Thyroid gland (tissue), 4 donors: Measurements from ENCODE around the gene METRNL. TPM values are rescaled to one million over a fixed set of nuclear protein-coding genes. Genes with fewer than 3 reads are reported as not detected.

Source experiments
- DNase-seq, 2 donors: peaks; one replicate each; pipeline ENCODE4 v3.0.0-alpha.2; 2019
- H3K27ac ChIP-seq, 3 donors: fragments of 200-600 bp; sonication (generic); 1 replicate in 2 of 3; 2 replicates in 1 of 3; pipeline ENCODE4 v1.5.1; 2016 to 2019; ENCODE audit warnings: mild to moderate bottlenecking in 1 of 3, moderate library complexity in 1 of 3
- H3K27me3 ChIP-seq: fragments of 200-600 bp; sonication (generic); one replicate; pipeline ENCODE4 v1.5.1; 2019
- H3K36me3 ChIP-seq, 2 donors: fragments of 200-600 bp; sonication (generic); one replicate each; pipeline ENCODE4 v1.5.1; 2016 to 2019
- H3K4me1 ChIP-seq, 2 donors: fragments of 200-600 bp; sonication (generic); one replicate each; pipeline ENCODE4 v1.5.1; 2017 to 2019
- H3K4me3 ChIP-seq, 3 donors: fragments of 200-600 bp; sonication (generic); replicated peaks in 1 of 3; 1 replicate in 2 of 3; 2 replicates in 1 of 3; pipeline ENCODE4 v1.5.1; 2016; ENCODE audit warnings: mild to moderate bottlenecking in 1 of 3
- H3K9me3 ChIP-seq: fragments of 200-600 bp; sonication (generic); one replicate; pipeline ENCODE4 v1.5.1; 2017
- CTCF ChIP-seq, 6 experiments: fragments of 200-600 bp in 3 of 6; fragments of 450-650 bp in 3 of 6; sonication (generic) in 3 of 6; IDR thresholded peaks; one replicate each; pipeline ENCODE4 v1.5.1; 2016 to 2019; ENCODE audit warnings: antibody characterized with exemption in 6 of 6, mild to moderate bottlenecking in 2 of 6, inconsistent platforms in 1 of 6, moderate library complexity in 1 of 6
- POLR2A ChIP-seq, 2 donors: fragments of 450-650 bp; IDR thresholded peaks; one replicate each; pipeline ENCODE4 v1.6.1; 2017; ENCODE audit warnings: antibody characterized with exemption in 2 of 2, mild to moderate bottlenecking in 2 of 2, moderate library complexity in 1 of 2
- WGBS, 2 donors: methylation state at CpG; one replicate each; pipeline ENCODE4 v1.1.5; 2017; 5-methylcytosine and 5-hydroxymethylcytosine counted together
- intact Hi-C: fragments of 100-400 bp; cut with DNase I; formaldehyde crosslinking; loops from one replicate; pipeline ENCODE4 v1.15.1; 2023
- total RNA-seq, 4 donors: library from RNA; depleted of rRNA; stranded (reverse); fragments of >200 nt; gene quantifications; one replicate each; pipeline ENCODE4 v1.2.3, GENCODE V29; 2016

METRNL gene
- total RNA-seq, 4 donors from 2014 or later: 57.5 to 89.7 (median 73.3) TPM

GRCh38 chr17:83050651-83051395 is 28.6 kb upstream of the METRNL start:
- peak; percentile 50 to 52 for DNase-seq
- peak overlapping the region; percentile 54 to 79 (median 71) for H3K27ac ChIP-seq

GRCh38 chr17:83051396-83052240 is 27.8 kb upstream of the METRNL start:
- peaks cover 16 to 39% of the 10 kb centered on the region in 2 donors for H3K4me1 ChIP-seq
- peak in 1 of 6 experiments; percentile 18 for TF ChIP-seq CTCF (IDR thresholded peaks at IDR 0.05)
- peak in 1 of 2 donors; percentile 88 for TF ChIP-seq POLR2A (IDR thresholded peaks at IDR 0.05)
- 0% methylated on average over 4 to 10 of the region's 95 CpGs for WGBS, 2 donors
- H3K9me3 ChIP-seq: no peaks in the 10 kb centered on the region
- DNase-seq: peak; percentile 96 to 97
- H3K36me3 ChIP-seq: no peaks in the 10 kb centered on the region
- peak overlapping the region; percentile 62 to 74 (median 73) for H3K4me3 ChIP-seq
- no peaks in the 10 kb centered on the region for H3K27me3 ChIP-seq
- H3K27ac ChIP-seq: peak overlapping the region; percentile 71 to 94 (median 88)
- intact Hi-C loops: no loop called here

More at GRCh38 chr17:83050651-83051395, 28.6 kb upstream of the METRNL start:
- intact Hi-C loops: no loop called here
- TF ChIP-seq CTCF (IDR thresholded peaks at IDR 0.05): no peak
- H3K27me3 ChIP-seq: no peaks in the 10 kb centered on the region
- H3K36me3 ChIP-seq: no peaks in the 10 kb centered on the region
- no peaks in the 10 kb centered on the region for H3K9me3 ChIP-seq
- peak overlapping the region; percentile 62 to 74 (median 73) for H3K4me3 ChIP-seq
- H3K4me1 ChIP-seq: peaks cover 16 to 39% of the 10 kb centered on the region in 2 donors
- WGBS, 2 donors: 30 to 31% methylated on average over 46 to 52 of the region's 55 CpGs

GRCh38 chr17:83052241-83052564 is 27.2 kb upstream of the METRNL start:
- Histone ChIP-seq H3K36me3 (no peaks in the 10 kb centered on the region), H3K4me1 (peaks cover 16 to 39% of the 10 kb centered on the region in 2 donors), H3K4me3 (peak overlapping the region in 1 of 3 donors; percentile 62), H3K9me3 (no peaks in the 10 kb centered on the region), H3K27me3 (no peaks in the 10 kb centered on the region), H3K27ac (peak overlapping the region; percentile 69 to 94 (median 88))
- intact Hi-C loops: no loop called here
- no peak for DNase-seq
- TF ChIP-seq CTCF (IDR thresholded peaks at IDR 0.05): peak in 1 of 6 experiments; percentile 15
- no peak for TF ChIP-seq POLR2A (IDR thresholded peaks at IDR 0.05)
- 40 to 49% methylated on average over 7 to 10 of the region's 12 CpGs for WGBS, 2 donors

- H3K4me1 ChIP-seq: peaks cover 21 to 43% of the 10 kb centered on the region in 2 donors
- H3K9me3 ChIP-seq: no peaks in the 10 kb centered on the region
- H3K36me3 ChIP-seq: no peaks in the 10 kb centered on the region
- TF ChIP-seq POLR2A (IDR thresholded peaks at IDR 0.05) (no peak), CTCF (IDR thresholded peaks at IDR 0.05) (no peak)
- H3K4me3 ChIP-seq: no peak overlapping the region
- no peak for DNase-seq
- intact Hi-C loops: no loop called here
- WGBS, 2 donors: 71 to 92% methylated on average over 13 to 15 of the region's 15 CpGs
- H3K27ac ChIP-seq: peak overlapping the region; percentile 23 to 75 (median 60)
- H3K27me3 ChIP-seq: no peaks in the 10 kb centered on the region
Measured at GRCh38 chr17:83053021-83053681, 26.3 kb upstream of the METRNL start.
